ENCODE measurements around the gene MMP10.

Gene MMP10

DNA sequence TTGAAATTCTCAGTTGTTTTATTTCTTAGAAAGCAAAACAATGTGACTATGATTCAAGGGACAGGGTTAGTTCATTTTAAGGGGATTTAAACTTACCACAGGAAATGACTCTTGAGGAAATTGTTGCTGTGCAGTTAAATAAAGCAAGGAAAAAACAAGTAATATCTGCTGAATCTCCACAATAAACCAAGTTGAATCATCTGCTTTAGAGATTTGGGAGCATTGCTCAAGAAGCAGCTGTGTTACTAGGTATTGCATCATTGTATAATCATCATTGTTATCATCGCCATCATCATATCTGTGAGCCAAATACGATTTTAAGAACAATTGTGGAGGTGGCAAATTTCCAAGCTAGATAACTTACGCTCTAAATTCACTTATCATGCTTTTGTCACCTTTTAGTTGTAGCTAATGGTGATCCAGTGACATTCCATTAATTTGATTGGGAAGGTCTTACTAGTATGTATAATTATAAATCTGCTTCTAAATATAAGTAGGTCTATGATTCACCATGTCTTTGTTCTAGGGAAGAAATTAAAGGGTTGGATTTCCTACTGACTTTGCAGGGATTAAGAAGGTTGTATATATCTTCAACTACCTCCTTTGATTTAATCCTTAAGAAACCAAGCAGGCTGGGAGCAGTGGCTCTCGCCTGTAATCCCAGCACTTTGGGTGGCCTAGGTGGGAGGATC is 19.9 kb downstream of the MMP10 start:
- Histone ChIP-seq H2AFZ (ENCODE audit: low read length) (no peak overlapping the region), H3K4me3 (ENCODE audit: low read length, poor library complexity, severe bottlenecking) (no peak overlapping the region), H3F3A (ENCODE audit: low read depth) (no peaks in the 10 kb centered on the region), H3K36me3 (ENCODE audit: insufficient read depth, low read length) (no peaks in the 10 kb centered on the region), H3K4me1 (ENCODE audit: insufficient read depth, low read length, poor library complexity, severe bottlenecking) (no peaks in the 10 kb centered on the region), H3K9me2 (replicated peaks; ENCODE audit: low read depth, low read length) (no peaks in the 10 kb centered on the region), H3K9me3 (ENCODE audit: insufficient read depth, low read depth, low read length) (no peaks in the 10 kb centered on the region), H3K4me2 (ENCODE audit: low read depth, low read length, poor library complexity, severe bottlenecking) (no peak overlapping the region), H4K20me1 (ENCODE audit: insufficient read depth, low read length, poor library complexity, severe bottlenecking) (no peaks in the 10 kb centered on the region), H3K27me3 (ENCODE audit: insufficient read depth, low read length, poor library complexity, severe bottlenecking) (no peaks in the 10 kb centered on the region), H3K79me2 (ENCODE audit: insufficient read depth, low read length) (no peaks in the 10 kb centered on the region), H3K9ac (ENCODE audit: low read depth, low read length, poor library complexity, severe bottlenecking) (no peak overlapping the region)
- TF ChIP-seq, protein P1, sequence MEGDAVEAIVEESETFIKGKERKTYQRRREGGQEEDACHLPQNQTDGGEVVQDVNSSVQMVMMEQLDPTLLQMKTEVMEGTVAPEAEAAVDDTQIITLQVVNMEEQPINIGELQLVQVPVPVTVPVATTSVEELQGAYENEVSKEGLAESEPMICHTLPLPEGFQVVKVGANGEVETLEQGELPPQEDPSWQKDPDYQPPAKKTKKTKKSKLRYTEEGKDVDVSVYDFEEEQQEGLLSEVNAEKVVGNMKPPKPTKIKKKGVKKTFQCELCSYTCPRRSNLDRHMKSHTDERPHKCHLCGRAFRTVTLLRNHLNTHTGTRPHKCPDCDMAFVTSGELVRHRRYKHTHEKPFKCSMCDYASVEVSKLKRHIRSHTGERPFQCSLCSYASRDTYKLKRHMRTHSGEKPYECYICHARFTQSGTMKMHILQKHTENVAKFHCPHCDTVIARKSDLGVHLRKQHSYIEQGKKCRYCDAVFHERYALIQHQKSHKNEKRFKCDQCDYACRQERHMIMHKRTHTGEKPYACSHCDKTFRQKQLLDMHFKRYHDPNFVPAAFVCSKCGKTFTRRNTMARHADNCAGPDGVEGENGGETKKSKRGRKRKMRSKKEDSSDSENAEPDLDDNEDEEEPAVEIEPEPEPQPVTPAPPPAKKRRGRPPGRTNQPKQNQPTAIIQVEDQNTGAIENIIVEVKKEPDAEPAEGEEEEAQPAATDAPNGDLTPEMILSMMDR (conservative IDR thresholded peaks at IDR 0.05; ENCODE audit: low read length), result no peak
- TF ChIP-seq EZH2phosphoT487 (IDR thresholded peaks at IDR 0.05; ENCODE audit: borderline replicate concordance), result no peak

- Histone ChIP-seq H3K27me3 (ENCODE audit: insufficient read depth, low read length, poor library complexity, severe bottlenecking) (no peaks in the 10 kb centered on the region), H3K4me1 (ENCODE audit: insufficient read depth, low read length, poor library complexity, severe bottlenecking) (no peaks in the 10 kb centered on the region), H3K9me3 (ENCODE audit: insufficient read depth, low read depth, low read length) (no peaks in the 10 kb centered on the region), H2AFZ (ENCODE audit: low read length) (no peak overlapping the region), H3K9ac (ENCODE audit: low read depth, low read length, poor library complexity, severe bottlenecking) (no peak overlapping the region), H3K4me2 (ENCODE audit: low read depth, low read length, poor library complexity, severe bottlenecking) (no peak overlapping the region), H3K79me2 (ENCODE audit: insufficient read depth, low read length) (no peaks in the 10 kb centered on the region), H3F3A (ENCODE audit: low read depth) (no peaks in the 10 kb centered on the region), H3K4me3 (ENCODE audit: low read length, poor library complexity, severe bottlenecking) (no peak overlapping the region), H4K20me1 (ENCODE audit: insufficient read depth, low read length, poor library complexity, severe bottlenecking) (no peaks in the 10 kb centered on the region), H3K9me2 (replicated peaks; ENCODE audit: low read depth, low read length) (no peaks in the 10 kb centered on the region), H3K36me3 (ENCODE audit: insufficient read depth, low read length) (no peaks in the 10 kb centered on the region)
- TF ChIP-seq EZH2phosphoT487 (IDR thresholded peaks at IDR 0.05; ENCODE audit: borderline replicate concordance), result no peak
- TF ChIP-seq, protein P1 (conservative IDR thresholded peaks at IDR 0.05; ENCODE audit: low read length), result no peak
Observed at GRCh38 chr11:102757823-102758549, 22.4 kb downstream of the MMP10 start.

DNA sequence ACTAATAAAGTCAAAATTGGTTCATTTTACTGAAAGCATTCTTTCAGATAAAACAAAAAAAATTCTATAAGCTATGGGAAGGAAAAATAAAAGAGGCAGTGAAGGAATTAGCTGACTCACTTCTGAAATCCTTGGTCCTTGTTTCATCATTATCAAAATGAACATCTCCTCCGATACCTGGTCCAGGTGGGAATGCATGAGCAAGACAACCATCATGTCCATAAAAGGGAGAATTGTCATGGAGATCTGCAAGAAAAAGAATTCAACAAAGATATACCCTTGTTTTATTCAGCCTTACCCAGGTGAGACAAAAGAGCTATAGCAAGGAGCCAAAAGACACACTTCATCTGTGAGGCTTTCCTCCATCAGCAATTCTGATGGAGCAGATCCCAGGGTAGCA is 27.2 kb downstream of the MMP10 start:
- Histone ChIP-seq H3K4me1 (ENCODE audit: insufficient read depth, low read length, poor library complexity, severe bottlenecking) (no peaks in the 10 kb centered on the region), H3K36me3 (ENCODE audit: insufficient read depth, low read length) (no peaks in the 10 kb centered on the region), H3K9ac (ENCODE audit: low read depth, low read length, poor library complexity, severe bottlenecking) (no peak overlapping the region), H3K9me2 (replicated peaks; ENCODE audit: low read depth, low read length) (no peaks in the 10 kb centered on the region), H3K27me3 (ENCODE audit: insufficient read depth, low read length, poor library complexity, severe bottlenecking) (peaks cover 6% of the 10 kb centered on the region), H3K9me3 (ENCODE audit: insufficient read depth, low read depth, low read length) (no peaks in the 10 kb centered on the region), H3K4me3 (ENCODE audit: low read length, poor library complexity, severe bottlenecking) (no peak overlapping the region), H4K20me1 (ENCODE audit: insufficient read depth, low read length, poor library complexity, severe bottlenecking) (no peaks in the 10 kb centered on the region), H2AFZ (ENCODE audit: low read length) (no peak overlapping the region), H3K79me2 (ENCODE audit: insufficient read depth, low read length) (no peaks in the 10 kb centered on the region), H3F3A (ENCODE audit: low read depth) (no peaks in the 10 kb centered on the region), H3K4me2 (ENCODE audit: low read depth, low read length, poor library complexity, severe bottlenecking) (no peak overlapping the region)
- TF ChIP-seq EZH2phosphoT487 (IDR thresholded peaks at IDR 0.05; ENCODE audit: borderline replicate concordance), result no peak
- TF ChIP-seq, protein P1 (conservative IDR thresholded peaks at IDR 0.05; ENCODE audit: low read length), result no peak

Measured in Loucy (cell line).